ENCODE measurements around the gene ITGB4. TPM values are rescaled to one million over a fixed set of nuclear protein-coding genes. Genes with fewer than 3 reads are reported as not detected.

The ITGB4 gene
- total and polyA plus RNA-seq, 2 donors (not counting 3 experiments of a cell fraction or from before 2014, with no cell fraction given), result 4.2 to 6.7 TPM

- H3K4me3 ChIP-seq (replicated peaks in 1 of 3; ENCODE audit: insufficient read depth in 1 of 3, low read depth in 1 of 3, low read length in 3 of 3), result no peak overlapping the region
- no peaks in the 10 kb centered on the region for H3K27me3 ChIP-seq (ENCODE audit: control insufficient read depth in 2 of 2, insufficient read depth in 2 of 2, low read length in 2 of 2)
- peaks cover 17% of the 10 kb centered on the region for H3K4me1 ChIP-seq (ENCODE audit: control insufficient read depth, extremely low read depth, insufficient read depth, low read length)
- H3K36me3 ChIP-seq (ENCODE audit: control insufficient read depth in 2 of 2, extremely low read depth in 1 of 2, insufficient read depth in 2 of 2, low read length in 2 of 2), result peaks cover 2 to 3% of the 10 kb centered on the region in 2 experiments
- TF ChIP-seq POLR2AphosphoS5 (IDR thresholded peaks at IDR 0.05; ENCODE audit: insufficient read depth, low read depth, low read length), result no peak
- TF ChIP-seq FOS (IDR thresholded peaks at IDR 0.05; ENCODE audit: borderline replicate concordance, insufficient read depth, low read length), result no peak
- no peak for TF ChIP-seq GATA2 (IDR thresholded peaks at IDR 0.05; ENCODE audit: insufficient read depth, insufficient read length, low read depth, low read length)
- peaks cover 24% of the 10 kb centered on the region for H3K79me2 ChIP-seq (ENCODE audit: control insufficient read depth, insufficient read depth, low read length)
- ChIA-PET CTCF (interaction anchor here (0.6 to 1.9 kb wide), 6 partner anchors 8 to 192 kb away, joined by 3 to 9 read pairs (median 4); partner anchors contain the start of gene GALK1), POLR2A (no interaction called here)
- H4K20me1 ChIP-seq (replicated peaks; ENCODE audit: control insufficient read depth, extremely low read depth, insufficient read depth, low read length), result no peaks in the 10 kb centered on the region
- no peak overlapping the region for H2AFZ ChIP-seq (ENCODE audit: low read depth, low read length)
- BruUV-seq (replicated peaks), result no TSS peak
- H3K4me2 ChIP-seq (ENCODE audit: insufficient read depth, low read length), result no peak overlapping the region
- no peaks in the 10 kb centered on the region for H3K9me3 ChIP-seq (replicated peaks; ENCODE audit: control insufficient read depth, insufficient read depth, low read length)
- no peak overlapping the region for H3K27ac ChIP-seq (ENCODE audit: insufficient read depth, low read depth, low read length)
- intact Hi-C loops (cut with micrococcal nuclease) (no loop called here), dilution Hi-C loops (cut with MboI; ENCODE audit: extremely low pct_ligation_motif_present, low sequenced_read_pairs) (no loop called here)
- FAIRE-seq (no peak), DNase-seq (ENCODE audit: low read depth, low spot score) (no peak)
- H3K9me1 ChIP-seq (replicated peaks; ENCODE audit: control insufficient read depth, extremely low read depth, insufficient read depth, low read length), result no peaks in the 10 kb centered on the region
- H3K9ac ChIP-seq (replicated peaks; ENCODE audit: extremely low read depth, insufficient read depth, low read length), result no peak overlapping the region
Observed at GRCh38 chr17:75791254-75791653, 70.0 kb downstream of the ITGB4 start.

- POLR2A ChIA-PET, result no interaction called here
Observed at GRCh38 chr17:75793460-75793859, 72.2 kb downstream of the ITGB4 start.

More at GRCh38 chr17:75793460-75793859, 72.2 kb downstream of the ITGB4 start:
- no peak overlapping the region for H2AFZ ChIP-seq (ENCODE audit: low read depth, low read length)
- H3K4me2 ChIP-seq (ENCODE audit: insufficient read depth, low read length), result peak overlapping the region; percentile 34
- H3K4me1 ChIP-seq (ENCODE audit: control insufficient read depth, extremely low read depth, insufficient read depth, low read length), result peaks cover 16% of the 10 kb centered on the region
- H3K27me3 ChIP-seq (ENCODE audit: control insufficient read depth in 2 of 2, insufficient read depth in 2 of 2, low read length in 2 of 2), result no peaks in the 10 kb centered on the region
- intact Hi-C loops (cut with micrococcal nuclease), result no loop called here
- H3K79me2 ChIP-seq (ENCODE audit: control insufficient read depth, insufficient read depth, low read length), result peaks cover 11% of the 10 kb centered on the region
- CTCF ChIA-PET, result interaction anchor here (1.4 to 1.9 kb wide), 3 partner anchors 10 to 28 kb away, joined by 3 to 4 read pairs (median 4); partner anchors contain the start of gene GALK1
- DNase-seq (ENCODE audit: low read depth, low spot score), result no peak
- no peaks in the 10 kb centered on the region for H3K9me1 ChIP-seq (replicated peaks; ENCODE audit: control insufficient read depth, extremely low read depth, insufficient read depth, low read length)
- dilution Hi-C loops (cut with MboI; ENCODE audit: extremely low pct_ligation_motif_present, low sequenced_read_pairs), result no loop called here
- peak; percentile 81 for FAIRE-seq
- no peak overlapping the region for H3K9ac ChIP-seq (replicated peaks; ENCODE audit: extremely low read depth, insufficient read depth, low read length)
- TF ChIP-seq, protein P1, sequence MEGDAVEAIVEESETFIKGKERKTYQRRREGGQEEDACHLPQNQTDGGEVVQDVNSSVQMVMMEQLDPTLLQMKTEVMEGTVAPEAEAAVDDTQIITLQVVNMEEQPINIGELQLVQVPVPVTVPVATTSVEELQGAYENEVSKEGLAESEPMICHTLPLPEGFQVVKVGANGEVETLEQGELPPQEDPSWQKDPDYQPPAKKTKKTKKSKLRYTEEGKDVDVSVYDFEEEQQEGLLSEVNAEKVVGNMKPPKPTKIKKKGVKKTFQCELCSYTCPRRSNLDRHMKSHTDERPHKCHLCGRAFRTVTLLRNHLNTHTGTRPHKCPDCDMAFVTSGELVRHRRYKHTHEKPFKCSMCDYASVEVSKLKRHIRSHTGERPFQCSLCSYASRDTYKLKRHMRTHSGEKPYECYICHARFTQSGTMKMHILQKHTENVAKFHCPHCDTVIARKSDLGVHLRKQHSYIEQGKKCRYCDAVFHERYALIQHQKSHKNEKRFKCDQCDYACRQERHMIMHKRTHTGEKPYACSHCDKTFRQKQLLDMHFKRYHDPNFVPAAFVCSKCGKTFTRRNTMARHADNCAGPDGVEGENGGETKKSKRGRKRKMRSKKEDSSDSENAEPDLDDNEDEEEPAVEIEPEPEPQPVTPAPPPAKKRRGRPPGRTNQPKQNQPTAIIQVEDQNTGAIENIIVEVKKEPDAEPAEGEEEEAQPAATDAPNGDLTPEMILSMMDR (IDR thresholded peaks at IDR 0.05; ENCODE audit: extremely low read depth in 1 of 2, insufficient read depth in 1 of 2, low read depth in 1 of 2, low read length in 2 of 2), result no peak
- TF ChIP-seq GATA2 (IDR thresholded peaks at IDR 0.05; ENCODE audit: insufficient read depth, insufficient read length, low read depth, low read length), result no peak
- TF ChIP-seq, protein P2, sequence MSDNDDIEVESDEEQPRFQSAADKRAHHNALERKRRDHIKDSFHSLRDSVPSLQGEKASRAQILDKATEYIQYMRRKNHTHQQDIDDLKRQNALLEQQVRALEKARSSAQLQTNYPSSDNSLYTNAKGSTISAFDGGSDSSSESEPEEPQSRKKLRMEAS (IDR thresholded peaks at IDR 0.05; ENCODE audit: insufficient read depth, insufficient read length), result no peak
- TF ChIP-seq POLR2A (IDR thresholded peaks at IDR 0.05; ENCODE audit: low read depth, low read length), result no peak
- TF ChIP-seq MYC (IDR thresholded peaks at IDR 0.05; ENCODE audit: low read depth, low read length), result no peak
- no peak for TF ChIP-seq EZH2 (IDR thresholded peaks at IDR 0.05; ENCODE audit: borderline replicate concordance, low read depth, low read length, severe bottlenecking)
- no peak for TF ChIP-seq FOS (IDR thresholded peaks at IDR 0.05; ENCODE audit: borderline replicate concordance, insufficient read depth, low read length)
- TF ChIP-seq JUN (IDR thresholded peaks at IDR 0.05; ENCODE audit: borderline replicate concordance, insufficient read depth, insufficient read length, low read depth), result no peak
- no peak for TF ChIP-seq POLR2AphosphoS5 (IDR thresholded peaks at IDR 0.05; ENCODE audit: insufficient read depth, low read depth, low read length)
- no peaks in the 10 kb centered on the region for H4K20me1 ChIP-seq (replicated peaks; ENCODE audit: control insufficient read depth, extremely low read depth, insufficient read depth, low read length)
- no peaks in the 10 kb centered on the region for H3K9me3 ChIP-seq (replicated peaks; ENCODE audit: control insufficient read depth, insufficient read depth, low read length)
- peaks cover 2 to 3% of the 10 kb centered on the region in 2 experiments for H3K36me3 ChIP-seq (ENCODE audit: control insufficient read depth in 2 of 2, extremely low read depth in 1 of 2, insufficient read depth in 2 of 2, low read length in 2 of 2)
- H3K4me3 ChIP-seq (replicated peaks in 1 of 3; ENCODE audit: insufficient read depth in 1 of 3, low read depth in 1 of 3, low read length in 3 of 3), result no peak overlapping the region
- H3K27ac ChIP-seq (ENCODE audit: insufficient read depth, low read depth, low read length), result peak overlapping the region; percentile 42
- BruUV-seq (replicated peaks), result no TSS peak
